GM12892 (cell line): ENCODE measurements around the gene TMBIM1.

Experiments
- DNase-seq: peaks from one replicate; pipeline ENCODE4 v3.0.0; 2011; ENCODE audit not compliant: insufficient read length
- FAIRE-seq: peaks from 2 replicates; lab custom pipeline; 2011; peaks lifted over from hg19 to GRCh38; lab: Jason Lieb, UNC
- POLR2A ChIP-seq: IDR thresholded peaks from 2 replicates; pipeline ENCODE4 v1.6.1; 2011; ENCODE audit warnings: low read depth, low read length, control low read depth
- POLR2AphosphoS5 ChIP-seq: IDR thresholded peaks from 2 replicates; pipeline ENCODE4 v1.6.1; 2011; ENCODE audit warnings: low read depth, low read length, control low read depth
- TAF1 ChIP-seq: IDR thresholded peaks from 2 replicates; pipeline ENCODE4 v1.6.1; 2011; ENCODE audit warnings: low read depth, mild to moderate bottlenecking, control low read depth, low read length, borderline replicate concordance

Gene TMBIM1

GRCh38 chr2:218230882-218231281 lies 61.4 kb downstream of the TMBIM1 start:
- no peak for FAIRE-seq
- TF ChIP-seq POLR2A = no peak
- no peak for TF ChIP-seq POLR2AphosphoS5
- no peak for TF ChIP-seq TAF1
- DNase-seq = no peak

DNA sequence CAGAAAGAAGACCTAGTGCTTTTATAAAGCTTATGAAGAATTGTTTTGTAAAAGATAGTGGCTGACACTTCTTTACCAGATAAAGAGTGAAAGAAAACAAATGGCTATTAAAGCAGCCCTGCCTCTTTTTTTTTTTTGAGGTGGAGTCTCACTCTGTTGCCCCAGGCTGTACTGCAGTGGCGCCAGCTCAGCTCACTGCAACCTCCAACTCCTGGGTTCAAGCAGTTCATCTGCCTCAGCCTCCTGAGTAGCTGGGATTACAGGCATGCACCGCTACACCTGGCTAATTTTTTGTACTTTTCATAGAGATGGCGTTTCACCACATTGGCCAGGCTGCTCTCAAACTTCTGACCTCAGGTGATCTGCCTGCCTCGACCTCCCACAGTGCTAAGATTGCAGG lies 62.5 kb downstream of the TMBIM1 start:
- no peak for FAIRE-seq
- TF ChIP-seq POLR2A (no peak), TAF1 (no peak), POLR2AphosphoS5 (peak; percentile 57; the same call in 1 of the 2 replicates)
- no peak for DNase-seq

- DNase-seq (peak; percentile 34), FAIRE-seq (peak; percentile 86)
- no peak for TF ChIP-seq POLR2A
- TF ChIP-seq TAF1 = no peak
- TF ChIP-seq POLR2AphosphoS5 = no peak
Measured at GRCh38 chr2:218229239-218229638, 63.1 kb downstream of the TMBIM1 start.

DNA sequence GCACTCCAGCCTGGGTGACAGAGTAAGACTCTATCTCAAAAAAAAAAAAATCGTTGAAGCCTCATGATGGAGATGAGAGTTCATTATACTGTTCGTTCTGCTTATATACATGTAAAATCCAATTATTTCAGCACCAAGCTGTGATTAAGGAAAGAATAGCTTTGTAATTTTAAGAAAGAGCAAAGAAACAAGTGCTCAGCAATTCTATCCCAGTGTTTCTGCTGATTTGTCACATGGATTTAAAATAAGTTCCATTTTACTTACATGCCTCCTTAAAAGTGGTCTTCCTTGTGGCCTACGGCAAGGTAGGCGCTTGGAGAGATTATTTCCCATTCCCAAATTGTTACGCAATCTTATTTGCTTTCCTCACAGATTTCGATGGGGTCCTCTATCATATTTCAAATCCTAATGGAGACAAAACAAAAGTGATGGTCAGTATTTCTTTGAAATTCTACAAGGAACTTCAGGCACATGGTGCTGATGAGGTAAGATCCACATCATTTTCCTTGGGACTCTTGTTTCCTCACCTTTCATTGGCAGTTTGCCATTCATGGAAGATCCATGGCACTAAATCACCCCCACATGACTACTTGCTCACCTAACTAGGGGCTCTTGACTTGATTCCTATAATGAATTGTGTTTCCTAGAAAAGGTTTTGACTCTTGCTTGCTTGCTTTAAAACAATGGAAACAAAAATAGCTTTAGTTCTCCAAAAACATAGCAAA lies 63.8 kb downstream of the TMBIM1 start:
- DNase-seq (no peak), FAIRE-seq (no peak)
- TF ChIP-seq TAF1 (no peak), POLR2A (no peak), POLR2AphosphoS5 (no peak; the same call in 1 of the 2 replicates)

DNA sequence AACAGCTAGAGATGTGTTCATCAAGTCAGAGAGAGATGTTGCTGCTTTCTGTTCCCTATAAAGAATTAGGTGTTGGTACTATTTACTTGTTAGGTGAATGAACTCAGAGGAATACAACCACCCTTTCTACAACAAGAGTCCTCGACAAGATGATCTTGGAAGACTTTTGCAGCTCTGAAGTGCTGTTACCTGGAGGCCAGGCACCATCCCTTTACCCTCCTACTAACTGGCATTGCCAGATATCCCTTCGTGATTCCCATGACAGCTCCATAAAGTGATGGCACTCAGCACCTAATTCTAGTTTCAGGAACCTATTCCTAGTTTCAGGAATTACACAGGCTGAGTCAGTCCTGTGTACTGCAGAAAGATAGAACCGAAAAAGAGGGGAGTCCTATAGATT lies 65.4 kb downstream of the TMBIM1 start:
- FAIRE-seq = no peak
- TF ChIP-seq POLR2A = peak; percentile 33; the same call in 1 of the 2 replicates
- TF ChIP-seq POLR2AphosphoS5 = 0 out of 2 replicates have a peak, but pooled peaks have one; percentile 51
- no peak for TF ChIP-seq TAF1
- no peak for DNase-seq
